K562 (cell line): ENCODE data around the gene TFE3. TPM values are rescaled to one million over a fixed set of nuclear protein-coding genes. Genes with fewer than 3 reads are reported as not detected.

Experiments
- XRCC5 ChIP-seq: fragments of 200-400 bp; formaldehyde crosslinking; IDR thresholded peaks from 2 replicates; pipeline ENCODE4 v1.6.1; 2017; ENCODE audit warnings: low read depth, mild to moderate bottlenecking, low read length
- ZBTB40 ChIP-seq, 2 experiments: fragments of 450-650 bp in 1 of 2; sonication (generic) in 1 of 2; formaldehyde crosslinking in 1 of 2; IDR thresholded peaks; 2 replicates each; pipeline versions ENCODE4 v1.7.1 to v1.9.0; 2016 to 2022; ENCODE audit warnings: inconsistent platforms in 1 of 2, mild to moderate bottlenecking in 1 of 2, missing genetic modification reagents in 1 of 2
- ZNF507 ChIP-seq: conservative IDR thresholded peaks from 2 replicates; pipeline ENCODE4 v1.6.1; 2017; ENCODE audit warnings: missing genetic modification characterization, missing compliant biosample characterization
- polyA plus RNA-seq, 8 experiments: library from polyadenylated mRNA; depleted of rRNA in 4 of 8; stranded (reverse) in 5 of 8; unstranded in 3 of 8; fragments of >200 nt; fragmentation: Nextera tagmentation in 2 of 8; fragmentation: Illumina TruSeq in 1 of 8; extraction: Ambion mirVana in 2 of 8; extraction: Trizol in 1 of 8; gene quantifications; 2 replicates each; pipeline versions ENCODE4 v1.2.1 to v1.2.3, GENCODE V29; 2011 to 2014; ENCODE audit warnings: inconsistent platforms in 1 of 8, missing spikeins in 1 of 8
- total RNA-seq, 7 experiments: library from RNA; depleted of rRNA in 6 of 7; stranded (reverse); fragments of >200 nt in 6 of 7; fragmentation: Illumina TruSeq in 2 of 7; extraction: Trizol in 2 of 7; gene quantifications; 2 replicates each; pipeline versions ENCODE4 v1.2.1 to v1.2.3, GENCODE V29; 2011 to 2021; ENCODE audit warnings: low replicate concordance in 1 of 7
- TF ChIP-seq, protein P1 (sequence below), 3 experiments: fragments of 200-800 bp in 1 of 3; fragments of 250-450 bp in 1 of 3; fragments of 450-650 bp in 1 of 3; sonication (Bioruptor Pico) in 1 of 3; sonication (Bioruptor generic) in 1 of 3; formaldehyde crosslinking in 1 of 3; IDR thresholded peaks; 2 replicates each; pipeline versions ENCODE4 v1.6.1 to v1.8.0; 2016 to 2022; ENCODE audit warnings: mild to moderate bottlenecking in 2 of 3, missing genetic modification characterization in 2 of 3, missing compliant biosample characterization in 1 of 3, moderate library complexity in 1 of 3

The TFE3 gene
- total and polyA plus RNA-seq, 9 of the 15 experiments (the other 6 are each of a cell fraction or from before 2014, with no cell fraction given): 1.9 to 20.3 (median 11.9) TPM

DNA sequence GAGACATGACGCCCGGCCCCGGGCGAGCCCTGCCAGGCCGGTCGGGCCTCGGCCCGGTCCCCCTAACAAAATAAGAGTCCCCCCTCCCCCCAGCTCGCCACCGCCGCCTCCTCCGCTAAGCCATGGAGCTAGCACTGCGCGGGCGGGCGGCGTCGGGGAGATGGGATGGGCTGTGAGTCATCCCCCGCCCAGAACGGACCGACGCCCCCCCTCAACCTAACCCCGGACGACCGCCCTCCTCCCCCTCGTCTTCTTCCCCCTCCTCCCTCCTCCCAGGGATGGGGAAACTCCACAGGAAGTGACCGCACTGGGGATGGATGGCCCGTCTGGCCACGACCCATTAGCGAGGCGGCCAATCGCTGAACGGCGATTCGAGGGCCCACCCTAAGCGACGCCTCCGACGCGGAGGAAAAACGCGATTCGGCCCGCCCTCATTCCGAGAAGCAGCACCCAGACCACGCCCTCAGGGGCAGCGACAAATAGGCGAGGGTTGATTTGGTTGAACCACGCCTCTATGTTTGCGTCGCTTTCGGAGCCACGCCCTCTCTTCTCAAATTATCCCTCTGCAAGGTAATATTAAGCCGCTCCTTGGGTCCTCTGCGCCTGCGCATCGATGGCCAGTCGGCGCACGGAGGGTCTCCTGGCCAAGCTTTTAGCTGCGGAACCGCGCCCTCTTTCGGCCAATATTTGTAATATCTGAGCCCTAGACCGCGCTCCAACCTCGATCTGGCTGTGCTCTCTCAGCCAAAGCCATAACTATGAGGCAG is at the start of gene TFE3 (continued):
- TF ChIP-seq ZBTB40 (IDR thresholded peaks at IDR 0.05): peak; percentile 69
- TF ChIP-seq ZBTB40 (CRISPR knock-in tag; IDR thresholded peaks at IDR 0.05): no peak
- TF ChIP-seq, protein P1, sequence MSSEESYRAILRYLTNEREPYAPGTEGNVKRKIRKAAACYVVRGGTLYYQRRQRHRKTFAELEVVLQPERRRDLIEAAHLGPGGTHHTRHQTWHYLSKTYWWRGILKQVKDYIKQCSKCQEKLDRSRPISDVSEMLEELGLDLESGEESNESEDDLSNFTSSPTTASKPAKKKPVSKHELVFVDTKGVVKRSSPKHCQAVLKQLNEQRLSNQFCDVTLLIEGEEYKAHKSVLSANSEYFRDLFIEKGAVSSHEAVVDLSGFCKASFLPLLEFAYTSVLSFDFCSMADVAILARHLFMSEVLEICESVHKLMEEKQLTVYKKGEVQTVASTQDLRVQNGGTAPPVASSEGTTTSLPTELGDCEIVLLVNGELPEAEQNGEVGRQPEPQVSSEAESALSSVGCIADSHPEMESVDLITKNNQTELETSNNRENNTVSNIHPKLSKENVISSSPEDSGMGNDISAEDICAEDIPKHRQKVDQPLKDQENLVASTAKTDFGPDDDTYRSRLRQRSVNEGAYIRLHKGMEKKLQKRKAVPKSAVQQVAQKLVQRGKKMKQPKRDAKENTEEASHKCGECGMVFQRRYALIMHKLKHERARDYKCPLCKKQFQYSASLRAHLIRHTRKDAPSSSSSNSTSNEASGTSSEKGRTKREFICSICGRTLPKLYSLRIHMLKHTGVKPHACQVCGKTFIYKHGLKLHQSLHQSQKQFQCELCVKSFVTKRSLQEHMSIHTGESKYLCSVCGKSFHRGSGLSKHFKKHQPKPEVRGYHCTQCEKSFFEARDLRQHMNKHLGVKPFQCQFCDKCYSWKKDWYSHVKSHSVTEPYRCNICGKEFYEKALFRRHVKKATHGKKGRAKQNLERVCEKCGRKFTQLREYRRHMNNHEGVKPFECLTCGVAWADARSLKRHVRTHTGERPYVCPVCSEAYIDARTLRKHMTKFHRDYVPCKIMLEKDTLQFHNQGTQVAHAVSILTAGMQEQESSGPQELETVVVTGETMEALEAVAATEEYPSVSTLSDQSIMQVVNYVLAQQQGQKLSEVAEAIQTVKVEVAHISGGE (CRISPR knock-in tag; IDR thresholded peaks at IDR 0.05): 0 out of 6 replicates have a peak, but pooled peaks of 1 of the 3 experiments have one; percentile 15
- TF ChIP-seq ZNF507 (tag): no peak
- TF ChIP-seq XRCC5: no peak
